T-helper 1 cell treated with Interleukin-12 subunit alpha and Interleukin-12 subunit beta and Interleukin-4 antibody, amounts not matched to agents 30 ng/mL and 1 ng/mL, for 36 hours (primary cell): ENCODE data around the gene KCNK15. TPM values are rescaled to one million over a fixed set of nuclear protein-coding genes. Genes with fewer than 3 reads are reported as not detected.
"Not testable (repeated sequence)": the region's sequence is repeated elsewhere in the genome, so short reads cannot be mapped to it uniquely, and the experiment has no call there.

ENCODE experiments used
- intact Hi-C: fragments of 100-400 bp; cut with micrococcal nuclease; formaldehyde crosslinking; loops from one replicate; pipeline ENCODE4 v1.15.1; 2024
- total RNA-seq: library from RNA; stranded (reverse); gene quantifications from 2 replicates; pipeline ENCODE4 v1.2.3, GENCODE V29; 2022

KCNK15 gene
- total RNA-seq, result 0.15 and 0.25 TPM in 2 replicates

- intact Hi-C loops, result no loop called here
These were observed at the start of gene KCNK15 for GRCh38 chr20:44745598-44746366. Gene KCNK15, plus strand, starts transcription at chr20:44745865. Its CDS starts 46 bp downstream, at chr20:44745911.

- intact Hi-C loops, result no loop called here
These were observed 49.4 kb upstream of the KCNK15 start for GRCh38 chr20:44696315-44696714.

GRCh38 chr20:44697041-44697440, 48.6 kb upstream of the KCNK15 start:
- intact Hi-C loops, result not testable (repeated sequence)

- intact Hi-C loops, result no loop called here
These were observed 47.3 kb upstream of the KCNK15 start for GRCh38 chr20:44698351-44698750.

GRCh38 chr20:44700306-44700705, 45.4 kb upstream of the KCNK15 start:
- intact Hi-C loops, result no loop called here

- intact Hi-C loops, result no loop called here
These were observed 44.4 kb upstream of the KCNK15 start for GRCh38 chr20:44701118-44701857.

GRCh38 chr20:44701858-44702256, 43.8 kb upstream of the KCNK15 start:
- intact Hi-C loops, result no loop called here

GRCh38 chr20:44702776-44703175, 42.9 kb upstream of the KCNK15 start:
- intact Hi-C loops, result no loop called here

- intact Hi-C loops, result no loop called here
These were observed 42.3 kb upstream of the KCNK15 start for GRCh38 chr20:44703183-44703925.

GRCh38 chr20:44703956-44704488, 41.6 kb upstream of the KCNK15 start:
- intact Hi-C loops, result no loop called here

- intact Hi-C loops, result no loop called here
These were observed 41.1 kb upstream of the KCNK15 start for GRCh38 chr20:44704551-44704971.

- intact Hi-C loops, result no loop called here
These were observed 40.1 kb upstream of the KCNK15 start for GRCh38 chr20:44705364-44706094.

- intact Hi-C loops, result no loop called here
These were observed 39.2 kb upstream of the KCNK15 start for GRCh38 chr20:44706301-44707017.

GRCh38 chr20:44707018-44707579, 38.6 kb upstream of the KCNK15 start:
- intact Hi-C loops, result no loop called here

GRCh38 chr20:44709380-44709779, 36.3 kb upstream of the KCNK15 start:
- intact Hi-C loops, result no loop called here

GRCh38 chr20:44709797-44710196, 35.9 kb upstream of the KCNK15 start:
- intact Hi-C loops, result no loop called here

- intact Hi-C loops, result no loop called here
These were observed 34.4 kb upstream of the KCNK15 start for GRCh38 chr20:44711237-44711636.

GRCh38 chr20:44714102-44714700, 31.5 kb upstream of the KCNK15 start:
- intact Hi-C loops, result no loop called here

- intact Hi-C loops, result no loop called here
These were observed 30.8 kb upstream of the KCNK15 start, which contains the start of gene CCN5 for GRCh38 chr20:44714701-44715498. Gene CCN5, plus strand, starts transcription at chr20:44715369. Its CDS starts 22 bp downstream, at chr20:44715391.
